ENCODE results near the gene CD84.

Gene CD84

GRCh38 chr1:160619742-160620277, 40.5 kb upstream of the CD84 start:
- in situ Hi-C loops (cut with MboI; ENCODE audit: low sequenced_read_pairs, unreplicated experiment) = no loop called here
- TF ChIP-seq CTCF (IDR thresholded peaks at IDR 0.05; ENCODE audit: borderline replicate concordance, control extremely low read depth, extremely low read depth, insufficient read depth, missing control alignments) = no peak
- DNase-seq (ENCODE audit: low spot score) = no peak

- peak; percentile 43 for TF ChIP-seq CTCF (IDR thresholded peaks at IDR 0.05; ENCODE audit: borderline replicate concordance, control extremely low read depth, extremely low read depth, insufficient read depth, missing control alignments)
- in situ Hi-C loops (cut with MboI; ENCODE audit: low sequenced_read_pairs, unreplicated experiment) = no loop called here
- no peak for DNase-seq (ENCODE audit: low spot score)
Observed at GRCh38 chr1:160618763-160619274, 39.5 kb upstream of the CD84 start.

- TF ChIP-seq CTCF (IDR thresholded peaks at IDR 0.05; ENCODE audit: borderline replicate concordance, control extremely low read depth, extremely low read depth, insufficient read depth, missing control alignments) = no peak
- DNase-seq (ENCODE audit: low spot score) = no peak
- in situ Hi-C loops (cut with MboI; ENCODE audit: low sequenced_read_pairs, unreplicated experiment) = no loop called here
Observed at GRCh38 chr1:160618327-160618726, 39.0 kb upstream of the CD84 start.

GRCh38 chr1:160615660-160616059, 36.4 kb upstream of the CD84 start:
- TF ChIP-seq CTCF (IDR thresholded peaks at IDR 0.05; ENCODE audit: borderline replicate concordance, control extremely low read depth, extremely low read depth, insufficient read depth, missing control alignments) = no peak
- in situ Hi-C loops (cut with MboI; ENCODE audit: low sequenced_read_pairs, unreplicated experiment) = no loop called here
- no peak for DNase-seq (ENCODE audit: low spot score)

GRCh38 chr1:160614410-160614809, 35.1 kb upstream of the CD84 start:
- TF ChIP-seq CTCF (IDR thresholded peaks at IDR 0.05; ENCODE audit: borderline replicate concordance, control extremely low read depth, extremely low read depth, insufficient read depth, missing control alignments) = no peak
- in situ Hi-C loops (cut with MboI; ENCODE audit: low sequenced_read_pairs, unreplicated experiment) = no loop called here
- DNase-seq (ENCODE audit: low spot score) = no peak

GRCh38 chr1:160612613-160613218, 33.4 kb upstream of the CD84 start:
- no peak for TF ChIP-seq CTCF (IDR thresholded peaks at IDR 0.05; ENCODE audit: borderline replicate concordance, control extremely low read depth, extremely low read depth, insufficient read depth, missing control alignments)
- in situ Hi-C loops (cut with MboI; ENCODE audit: low sequenced_read_pairs, unreplicated experiment) = no loop called here
- no peak for DNase-seq (ENCODE audit: low spot score)
